ENCODE results near the gene ARHGEF4.
A peak's percentile ranks its signal among the peaks of the same experiment; 100 is the strongest.

The ARHGEF4 gene, protein sequence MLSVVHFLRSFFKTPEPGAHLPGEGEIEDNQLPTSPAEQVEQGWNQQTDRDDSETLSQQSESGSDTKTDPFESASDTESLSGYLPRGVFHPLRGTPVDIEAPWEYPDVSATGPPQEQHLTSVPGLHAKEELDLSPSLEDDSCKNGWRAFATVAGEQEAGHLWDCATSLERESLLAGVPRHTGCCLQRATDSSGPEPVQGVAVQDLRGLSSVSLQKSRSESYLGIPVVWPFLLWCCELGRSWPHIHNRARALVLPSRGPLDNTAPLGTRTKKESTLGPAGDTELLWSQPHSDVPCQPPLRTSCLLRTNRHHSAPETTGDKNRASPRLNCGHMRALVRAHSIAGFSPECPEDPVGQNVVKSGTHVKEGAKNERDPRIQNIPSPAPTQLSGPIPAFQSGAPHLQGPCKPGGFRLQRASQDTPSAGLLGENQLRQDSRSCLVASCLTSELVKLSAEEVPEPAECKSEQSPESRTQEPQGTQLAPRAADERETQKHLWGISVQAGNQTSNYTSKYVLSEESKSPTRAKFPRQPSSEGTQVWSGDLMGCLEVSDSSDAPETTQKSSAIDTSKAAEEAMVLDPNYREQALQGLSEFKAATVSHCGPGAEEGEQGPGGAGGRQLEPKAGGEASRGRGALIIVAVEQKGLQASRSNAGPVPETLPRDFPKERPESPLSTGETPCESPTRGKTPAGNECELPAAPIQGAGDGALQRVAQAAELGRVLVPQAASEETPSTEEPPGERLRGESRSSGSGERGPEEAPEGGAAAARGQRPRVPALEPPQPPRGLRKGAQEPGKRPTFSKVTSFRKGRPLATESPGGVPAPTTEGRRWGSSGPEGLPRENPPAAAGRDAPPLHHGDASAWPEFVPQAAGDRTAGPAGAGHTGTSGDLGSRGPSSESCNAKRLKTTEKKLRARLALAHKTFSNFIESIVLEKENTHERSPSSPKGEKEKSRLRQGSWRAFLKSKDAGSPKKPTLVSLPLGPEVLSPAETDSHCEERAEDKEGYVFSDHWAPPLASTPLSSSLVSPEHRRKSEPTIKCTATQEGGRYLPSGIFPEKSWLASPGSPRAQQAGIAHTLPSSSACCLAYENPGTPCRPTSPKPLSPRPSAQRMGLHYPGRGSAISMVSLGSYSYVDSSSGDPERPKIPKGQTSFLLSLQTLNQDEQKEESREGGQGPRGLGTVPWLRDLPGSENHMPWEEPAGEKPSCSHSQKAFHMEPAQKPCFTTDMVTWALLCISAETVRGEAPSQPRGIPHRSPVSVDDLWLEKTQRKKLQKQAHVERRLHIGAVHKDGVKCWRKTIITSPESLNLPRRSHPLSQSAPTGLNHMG (N-terminal part only)

DNA sequence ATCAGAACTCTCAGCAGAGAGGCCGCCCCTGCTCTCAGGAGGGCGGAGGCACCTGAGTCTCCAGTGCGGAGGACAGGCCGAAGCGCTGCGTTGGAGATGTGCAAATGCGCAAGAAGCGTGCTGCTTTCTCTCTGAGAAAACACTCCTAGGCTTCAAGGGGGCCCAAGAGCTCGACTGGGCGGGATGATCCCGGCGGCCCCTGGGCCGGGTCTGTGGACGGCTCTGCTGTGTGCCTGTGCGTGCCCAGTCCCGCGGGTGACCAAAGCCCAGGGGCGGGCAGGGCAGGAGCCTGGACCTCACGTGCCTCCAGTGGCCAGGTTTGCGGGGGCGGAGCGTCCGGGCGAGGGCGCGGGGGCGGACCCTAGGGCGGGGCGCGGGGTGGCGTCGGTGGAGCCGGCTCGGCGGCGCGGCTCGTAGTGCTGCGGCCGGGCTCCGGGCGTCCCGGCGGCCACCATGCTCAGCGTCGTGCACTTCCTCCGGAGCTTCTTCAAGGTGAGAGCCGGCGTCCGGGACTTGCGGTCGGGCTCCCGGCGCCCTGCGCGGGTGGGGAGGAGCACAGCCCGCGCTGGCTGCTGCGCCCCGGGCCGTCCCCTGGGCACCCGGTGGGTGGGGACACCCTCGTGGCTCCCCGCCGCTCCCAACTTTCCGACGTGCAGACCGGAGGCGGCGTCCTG, at the start of gene ARHGEF4:
Gene ARHGEF4, plus strand, starts transcription at position 414 of the 674 bp plus-strand sequence. Its CDS starts 40 bp downstream, at position 454.
- DNase-seq (ENCODE audit: low read depth): no peak

DNA sequence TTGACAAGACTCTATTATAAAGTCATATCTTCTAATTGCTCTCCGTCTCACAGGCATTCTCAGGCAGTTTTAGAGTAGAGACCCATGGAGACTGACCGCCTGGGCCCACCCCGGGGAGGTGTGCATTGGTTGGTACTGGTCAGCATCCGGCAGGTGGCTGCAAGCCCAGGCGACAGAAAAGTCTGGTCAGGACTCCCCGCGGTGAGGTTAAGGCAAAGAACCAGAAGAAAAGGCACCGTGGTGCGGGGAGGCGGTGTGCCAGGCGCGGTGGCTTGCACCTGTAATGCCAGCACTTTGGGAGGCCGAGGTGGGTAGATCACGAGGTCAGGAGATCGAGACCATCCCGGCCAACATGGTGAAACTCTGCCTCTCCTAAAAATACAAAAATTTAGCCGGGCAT, 48.9 kb upstream of the ARHGEF4 start:
- no peak for DNase-seq (ENCODE audit: low read depth)

DNA sequence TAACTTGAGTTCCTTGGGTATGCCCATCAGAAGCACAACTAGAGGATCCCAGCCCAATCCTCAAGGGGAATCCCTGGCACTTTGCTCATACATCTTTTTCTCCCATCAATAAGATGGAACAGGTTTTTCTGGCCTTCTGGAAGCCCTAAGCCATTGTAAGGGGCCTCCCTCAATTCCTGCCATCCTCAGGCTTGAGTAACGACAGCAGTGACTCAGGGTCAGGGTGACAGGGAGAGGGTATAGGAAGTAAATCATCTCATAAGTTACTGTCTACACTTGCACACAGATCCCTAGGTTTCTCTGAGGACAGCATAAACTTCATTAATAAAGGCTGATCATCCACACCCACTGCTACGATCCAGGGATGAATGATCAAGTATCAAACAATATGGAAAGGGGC, 46.4 kb upstream of the ARHGEF4 start:
- no peak for DNase-seq (ENCODE audit: low read depth)

DNA sequence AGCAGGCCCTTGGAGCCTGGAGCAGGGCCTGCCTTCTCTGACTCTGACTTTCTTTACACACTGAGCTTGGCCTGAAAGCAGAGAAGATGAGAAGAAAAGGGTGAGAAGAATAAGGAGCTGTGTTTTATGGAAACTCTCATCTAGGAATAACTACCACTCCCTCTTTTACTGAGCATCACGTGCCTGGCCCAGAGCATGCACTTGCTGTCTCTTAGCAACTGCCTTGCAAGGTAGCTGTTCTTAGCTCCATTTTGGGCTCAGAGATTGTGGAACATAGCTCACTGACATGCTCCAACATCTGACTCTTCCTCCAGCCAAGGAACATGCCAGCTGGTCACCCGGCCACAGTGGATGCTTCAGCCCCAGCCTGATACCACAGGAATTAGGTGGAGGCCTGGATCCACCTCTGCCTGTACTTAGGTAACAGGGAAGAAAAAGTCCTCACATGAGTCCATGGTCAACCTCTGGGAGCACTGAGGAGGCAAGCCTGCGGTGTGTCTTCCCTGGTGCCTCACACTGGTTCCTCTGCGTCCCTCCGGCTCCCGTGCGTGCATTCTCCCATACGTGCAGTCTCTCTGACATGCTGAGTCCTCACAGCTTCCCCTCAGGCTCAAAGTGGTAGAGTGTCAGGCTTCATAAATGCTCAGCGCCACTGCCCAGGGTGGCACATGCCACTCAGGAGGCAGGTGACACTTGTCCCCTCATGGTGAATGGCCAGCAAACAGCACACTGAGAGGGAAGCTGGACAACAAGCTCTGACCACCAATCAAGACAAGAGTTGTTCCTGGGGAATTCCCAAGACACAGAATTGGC, 45.7 kb upstream of the ARHGEF4 start:
- no peak for DNase-seq (ENCODE audit: low read depth)

DNA sequence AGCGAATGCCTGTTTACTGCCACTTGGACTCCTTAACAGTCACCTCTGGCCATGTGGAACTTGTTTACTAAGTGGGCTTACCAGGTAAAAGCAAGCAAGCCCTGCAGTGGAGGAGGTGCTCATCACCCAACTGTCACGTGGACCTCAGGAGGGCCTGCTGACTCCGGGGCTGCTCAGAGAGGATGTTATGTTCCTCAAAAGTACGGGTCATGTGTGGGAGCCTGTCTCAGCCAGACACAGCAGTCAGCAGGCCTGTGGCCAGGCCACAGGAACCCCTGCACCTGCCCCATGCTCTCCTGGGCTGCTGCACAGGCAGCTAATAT, 45.1 kb upstream of the ARHGEF4 start:
- DNase-seq (ENCODE audit: low read depth): no peak

DNA sequence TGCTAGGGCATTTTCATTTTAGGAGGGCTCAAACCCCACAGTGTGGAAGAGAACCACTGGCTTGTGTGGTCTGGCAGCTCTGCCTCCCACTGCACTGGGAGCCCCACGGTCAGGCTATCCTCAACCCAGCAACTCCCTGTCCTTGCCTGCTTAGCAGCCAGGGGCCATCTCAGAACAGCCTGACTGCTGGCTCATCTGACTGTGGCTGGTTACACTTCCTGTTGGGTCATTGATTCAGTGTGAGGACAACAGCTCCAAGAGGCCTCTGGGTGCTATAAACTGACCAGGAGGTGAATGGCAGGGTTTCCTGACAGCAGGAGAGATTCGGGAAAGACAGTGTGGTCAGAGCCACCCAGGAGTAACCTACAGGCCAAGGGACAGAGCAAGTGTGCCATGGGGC, 41.3 kb upstream of the ARHGEF4 start:
- no peak for DNase-seq (ENCODE audit: low read depth)

DNA sequence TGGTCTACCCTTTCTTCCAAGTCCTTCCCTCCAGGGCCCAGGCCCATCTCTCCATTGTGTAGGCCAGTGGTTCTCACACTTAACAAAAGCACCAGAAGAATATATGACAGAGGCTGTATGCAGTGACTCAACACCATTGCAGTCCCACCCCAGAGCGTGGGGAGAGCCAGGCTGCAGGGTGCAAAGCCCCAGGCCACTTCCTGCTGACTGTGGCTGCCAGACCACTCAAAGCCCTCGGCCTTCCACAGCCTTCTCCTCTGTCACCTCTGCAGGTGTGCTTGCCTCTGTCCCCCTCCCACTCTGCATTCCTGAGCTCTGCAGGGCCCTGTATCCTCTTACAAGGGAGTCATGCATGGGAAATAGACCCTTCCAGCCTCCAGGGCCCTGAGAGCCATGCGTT, 40.4 kb upstream of the ARHGEF4 start:
- DNase-seq (ENCODE audit: low read depth): no peak

DNA sequence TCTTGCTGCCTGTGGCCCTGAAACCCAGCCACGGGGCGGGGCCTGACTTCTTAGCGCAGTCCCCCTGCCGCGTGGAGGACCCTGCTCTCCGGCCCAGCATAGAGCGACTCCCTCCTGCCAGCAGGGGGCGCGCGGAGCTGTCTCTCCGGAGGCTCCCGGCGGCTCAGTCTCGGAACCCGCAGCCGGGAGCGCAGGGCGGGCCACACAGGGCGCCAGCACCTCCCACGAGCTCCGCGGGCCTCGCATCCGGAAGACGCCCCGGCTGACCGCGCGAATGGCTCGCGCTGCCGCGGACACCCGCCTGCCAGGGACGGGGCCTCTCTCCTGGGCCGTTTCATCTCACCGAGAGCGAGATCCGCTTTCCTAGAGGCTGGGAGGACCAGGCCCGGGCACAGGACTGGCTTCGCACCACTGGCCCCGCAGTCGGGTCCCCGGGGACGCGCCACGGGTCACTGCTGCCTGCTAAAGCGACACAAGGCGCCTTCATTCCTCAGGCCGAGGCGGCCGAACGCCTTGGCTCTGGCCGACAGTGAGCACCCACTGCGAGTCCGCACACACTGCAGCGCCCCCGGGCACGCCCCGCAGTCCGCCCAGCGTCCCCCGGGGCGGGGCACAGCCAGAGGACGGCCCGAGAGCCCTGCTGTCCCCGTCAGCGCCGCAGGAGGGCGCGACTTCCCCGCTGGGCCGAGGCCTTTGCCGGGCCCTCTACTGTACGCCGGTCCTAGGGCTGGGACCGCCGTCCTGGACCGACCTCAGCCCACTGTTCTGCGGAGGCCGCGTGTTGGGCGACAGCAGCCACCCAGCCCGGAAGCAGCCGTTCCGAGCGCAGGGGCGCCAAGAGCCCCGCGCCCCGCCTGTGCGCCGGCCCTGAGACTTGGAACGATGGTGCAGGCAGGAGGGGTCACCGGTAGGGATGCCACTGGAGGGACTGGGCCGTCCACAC, 39.0 kb upstream of the ARHGEF4 start:
- peak; percentile 85 for DNase-seq (ENCODE audit: low read depth)

DNA sequence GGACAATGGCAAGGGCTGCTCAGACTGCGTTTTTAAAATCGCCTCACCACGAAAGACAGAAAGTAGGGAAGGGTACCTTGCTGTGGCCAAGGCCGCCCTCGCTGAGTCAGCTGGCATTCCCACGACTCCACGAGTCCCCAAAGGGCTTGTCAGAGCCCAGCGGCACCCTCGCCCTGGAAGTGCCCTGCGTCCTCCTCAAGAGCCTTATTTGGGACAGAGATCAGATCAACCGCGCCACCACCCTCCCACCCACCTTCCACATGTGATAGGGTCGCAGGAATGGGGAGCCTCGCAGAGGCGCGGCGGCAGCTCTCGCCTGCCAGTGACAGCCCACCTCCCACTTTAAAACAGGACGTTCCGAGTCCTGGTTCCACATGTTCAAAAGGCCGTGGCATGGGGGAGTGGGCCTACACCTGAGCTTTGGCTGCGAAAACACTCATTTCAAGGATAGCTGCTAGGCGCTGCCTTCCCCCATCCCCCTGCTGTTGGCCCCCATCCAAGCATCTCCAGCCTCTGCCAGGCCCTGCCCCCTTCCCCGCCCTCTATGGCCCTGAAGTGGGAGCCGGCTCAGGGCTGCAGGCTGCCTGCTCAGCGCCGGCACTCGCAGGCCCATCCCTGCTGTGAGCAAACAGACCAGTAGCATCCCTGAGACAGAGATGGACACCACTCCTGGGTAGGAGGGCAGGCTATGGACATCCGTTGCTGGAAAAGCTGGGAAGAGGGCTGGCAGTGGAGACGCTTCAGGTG, 38.1 kb upstream of the ARHGEF4 start:
- no peak for DNase-seq (ENCODE audit: low read depth)

DNA sequence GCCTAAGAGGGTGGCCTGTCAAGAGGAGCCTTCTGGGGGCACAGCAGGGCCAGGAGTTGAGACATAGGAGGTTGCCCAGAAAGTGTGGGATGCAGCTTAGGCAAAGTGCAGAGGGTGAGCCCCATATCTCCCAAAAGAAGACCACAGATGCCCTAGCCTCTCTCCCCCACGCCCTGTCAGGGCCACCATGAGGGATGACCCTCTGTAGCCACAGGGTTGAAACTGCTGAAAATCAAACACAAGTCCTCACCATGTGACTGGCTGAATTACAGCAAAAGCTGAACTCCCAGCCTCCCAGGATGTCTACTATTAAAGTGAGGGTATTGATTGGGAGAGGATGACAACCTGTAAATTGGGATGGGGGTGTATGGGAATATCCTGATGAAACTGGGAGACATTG, 37.4 kb upstream of the ARHGEF4 start:
- no peak for DNase-seq (ENCODE audit: low read depth)

DNA sequence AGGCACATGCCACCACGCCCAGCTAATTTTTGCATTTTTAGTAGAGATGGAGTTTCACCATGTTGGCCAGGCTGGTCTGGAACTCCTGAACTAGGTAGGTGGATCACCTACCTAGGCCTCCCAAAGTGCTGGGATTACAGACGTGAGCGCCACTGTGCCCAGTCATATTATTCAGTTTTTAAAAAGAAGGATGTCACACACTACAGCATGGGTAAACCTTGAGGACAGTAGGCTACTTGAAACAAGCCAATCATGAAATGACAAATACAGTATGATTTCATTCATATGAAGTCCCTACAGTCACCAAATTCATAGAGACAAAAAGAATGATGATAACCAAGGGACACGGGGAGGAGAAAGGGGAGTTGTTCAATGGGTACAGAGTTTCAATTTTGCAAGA, 31.1 kb upstream of the ARHGEF4 start:
- no peak for DNase-seq (ENCODE audit: low read depth)

DNA sequence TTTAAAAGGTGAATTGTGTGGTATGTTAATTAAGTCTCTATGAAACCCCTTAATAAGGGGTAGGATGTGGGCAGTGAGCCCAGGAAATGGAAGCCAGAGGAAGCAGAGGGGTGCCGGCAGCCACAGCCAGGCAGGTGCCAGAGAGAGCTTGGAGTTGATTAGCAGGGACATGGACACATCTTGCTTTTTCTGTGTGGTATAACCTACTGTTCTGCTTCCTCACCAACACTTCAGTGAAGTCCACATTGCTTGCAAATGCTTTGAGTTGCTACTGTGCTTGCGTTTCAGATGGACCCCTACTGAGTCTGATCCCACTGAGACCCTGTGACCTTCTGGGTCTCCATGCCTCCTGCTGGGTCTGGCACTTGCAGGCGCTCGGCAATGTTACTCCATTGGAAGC, 30.3 kb upstream of the ARHGEF4 start:
- no peak for DNase-seq (ENCODE audit: low read depth)

DNA sequence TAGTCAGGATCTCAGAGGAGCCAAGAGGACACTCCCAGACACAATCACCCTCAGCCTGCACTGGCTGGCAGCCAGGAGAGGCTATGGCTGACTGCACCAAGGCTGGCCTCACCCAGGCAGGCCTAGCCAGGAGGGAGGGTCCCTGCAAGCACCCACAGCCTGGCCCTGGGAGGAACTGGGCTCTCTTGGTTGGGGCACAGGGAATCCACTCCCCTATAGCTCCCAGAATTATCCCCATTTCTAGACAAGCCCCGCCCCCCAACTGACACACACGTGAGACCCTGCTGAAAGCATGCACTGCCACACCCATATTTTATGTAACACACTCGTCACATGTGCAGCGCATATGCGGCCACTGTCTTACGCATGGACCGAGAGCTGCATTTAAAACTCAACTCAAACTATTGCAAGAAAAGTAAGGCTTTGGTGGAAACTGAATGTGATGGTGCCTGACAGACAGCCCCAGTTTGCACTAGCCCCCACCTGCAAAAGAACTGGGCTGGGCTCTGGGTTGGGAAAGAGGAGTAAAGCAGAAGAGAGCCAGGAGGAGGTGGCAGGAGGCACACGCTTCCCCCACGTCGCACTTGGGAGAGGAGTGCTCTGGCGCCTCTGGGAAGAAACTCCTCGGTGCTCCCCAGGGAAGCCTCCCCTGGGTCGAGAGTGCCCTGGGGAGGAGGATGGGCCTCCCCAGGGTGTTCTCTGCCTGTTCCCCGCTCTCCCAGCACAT, 28.9 kb upstream of the ARHGEF4 start:
- DNase-seq (ENCODE audit: low read depth): no peak

DNA sequence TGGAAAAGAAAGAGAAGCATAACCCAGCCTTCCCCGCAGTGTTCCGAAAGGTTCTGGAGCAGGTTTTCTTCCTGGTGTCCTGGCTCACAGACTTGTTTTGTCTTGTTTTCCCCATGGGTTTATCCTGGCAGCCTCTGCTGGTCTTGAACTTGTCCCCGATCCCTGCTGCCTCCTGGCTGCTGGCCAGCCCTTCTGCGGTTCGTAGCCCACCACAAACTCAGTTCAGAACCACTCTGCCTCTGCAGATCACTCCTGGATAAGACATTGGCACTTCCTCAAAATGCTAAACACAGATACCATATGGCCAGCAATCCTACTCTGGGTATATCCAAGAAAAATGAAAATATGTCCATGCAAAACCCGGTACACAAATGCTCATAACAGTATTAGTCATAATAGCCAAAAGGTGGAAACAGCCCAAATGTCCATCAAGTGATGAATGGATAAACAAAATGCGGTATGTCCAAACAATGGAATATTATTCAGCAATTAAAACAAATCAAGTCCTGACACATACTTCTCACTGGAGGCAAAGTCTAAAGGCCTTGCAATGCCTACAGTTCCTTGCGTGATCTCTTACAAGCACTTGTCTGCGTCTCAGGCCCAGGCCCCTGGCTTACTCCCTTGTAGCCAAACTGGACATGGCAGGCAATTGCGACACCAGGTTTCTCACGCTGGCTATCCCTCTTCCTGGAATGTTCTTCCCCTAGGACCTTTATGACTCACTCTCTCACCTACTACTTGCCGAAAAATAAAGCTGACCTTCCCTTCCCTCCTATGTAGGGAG, 28.0 kb upstream of the ARHGEF4 start:
- no peak for DNase-seq (ENCODE audit: low read depth)

DNA sequence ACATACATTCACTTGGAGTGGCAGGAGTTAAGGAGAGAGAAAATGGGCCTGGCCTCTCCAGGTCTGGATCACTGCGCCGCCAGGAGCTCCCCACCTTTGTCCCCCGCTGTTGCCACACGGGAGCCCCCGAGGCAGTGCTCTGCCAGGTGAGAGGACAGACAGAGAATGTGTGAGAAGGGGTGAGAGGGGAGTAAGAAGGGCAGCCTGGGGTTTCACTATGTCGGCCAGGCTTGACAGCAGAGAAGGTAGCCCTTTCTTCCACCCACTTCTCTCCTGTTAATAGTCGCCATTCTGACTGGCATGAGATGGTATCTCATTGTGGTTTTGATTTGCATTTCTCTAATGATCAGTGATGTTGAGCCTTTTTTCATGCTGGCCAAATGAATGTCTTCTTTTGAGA, 26.2 kb upstream of the ARHGEF4 start:
- no peak for DNase-seq (ENCODE audit: low read depth)

DNA sequence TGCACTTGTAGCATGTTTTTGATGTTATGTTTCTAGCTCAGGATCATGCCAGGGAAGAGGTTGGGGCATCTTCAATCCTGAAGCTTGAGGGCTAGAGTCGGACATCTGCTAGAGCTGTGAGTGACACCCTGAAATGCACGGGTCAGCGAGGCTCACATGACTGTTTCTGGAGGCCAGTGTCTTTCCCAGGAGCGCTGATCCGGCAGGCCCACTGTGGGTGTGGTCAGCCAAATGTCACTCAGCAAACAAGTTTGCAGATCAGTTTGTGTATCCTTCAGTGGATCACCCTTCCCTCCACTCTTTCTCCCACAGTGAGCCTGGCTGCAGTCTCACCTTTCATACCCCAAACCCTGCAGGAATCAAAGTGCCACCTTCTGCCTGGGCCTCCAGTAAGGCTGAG, 23.0 kb upstream of the ARHGEF4 start:
- DNase-seq (ENCODE audit: low read depth): no peak

DNA sequence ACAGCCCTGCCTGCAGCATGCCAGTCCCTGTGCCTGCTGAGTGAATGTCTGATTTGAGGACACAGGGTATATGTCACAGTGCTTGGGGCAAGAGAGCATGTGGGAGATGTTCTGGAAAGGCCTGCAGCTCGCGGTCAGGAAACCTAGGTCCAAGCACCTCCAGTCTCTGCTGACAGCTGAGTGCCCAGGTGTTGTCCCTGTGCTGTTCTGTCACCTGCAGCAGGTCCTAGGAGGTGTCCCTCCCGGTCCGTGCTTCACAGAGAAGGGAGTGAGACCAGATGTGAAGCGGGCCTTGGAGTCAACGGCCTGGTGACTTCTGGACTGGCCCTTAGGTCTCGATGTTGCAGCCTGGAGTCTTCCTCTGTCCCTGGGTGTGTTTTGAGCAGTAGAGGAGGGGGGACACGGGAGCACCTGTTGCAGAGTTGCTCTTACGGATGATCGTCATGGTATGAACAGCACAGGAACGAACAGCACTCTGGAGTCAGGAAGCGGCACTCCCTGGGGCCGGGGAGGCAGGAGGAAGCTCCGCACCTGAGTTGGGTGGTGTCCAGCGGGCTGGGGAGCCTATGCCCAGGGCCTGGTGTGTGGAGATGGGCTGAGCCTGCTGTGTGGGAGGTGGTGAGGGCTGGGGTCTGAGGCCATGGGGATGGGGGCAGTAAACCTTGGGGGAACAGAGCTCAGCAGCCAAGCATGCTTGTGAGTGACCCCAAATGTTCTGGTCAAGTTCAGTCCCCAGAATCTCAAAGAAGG, 21.6 kb upstream of the ARHGEF4 start:
- no peak for DNase-seq (ENCODE audit: low read depth)
